ENCODE measurements around the gene PEAK1. TPM values are rescaled to one million over a fixed set of nuclear protein-coding genes. Genes with fewer than 3 reads are reported as not detected.

The PEAK1 gene
- total RNA-seq, 1 experiment from 2014 or later: 58.7 TPM

DNA sequence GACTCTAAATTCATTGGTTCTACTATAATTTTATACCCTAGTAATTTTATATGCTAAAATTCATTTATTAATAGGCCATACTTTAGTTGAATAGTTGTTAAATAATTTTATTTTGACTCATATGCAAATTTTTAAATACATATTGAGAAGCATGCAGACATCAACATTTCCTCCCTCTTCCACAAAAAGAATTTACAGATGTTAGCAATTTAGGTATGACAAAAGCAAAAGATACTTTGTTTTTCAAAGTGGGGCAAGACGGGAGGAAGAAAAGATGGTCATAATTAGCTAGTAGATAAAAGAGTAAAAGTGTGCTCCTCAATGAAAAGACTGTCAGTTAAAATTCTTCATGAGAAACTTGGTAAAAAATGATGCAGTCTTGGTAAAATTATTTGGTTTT, 200.1 kb downstream of the PEAK1 start:
- BruUV-seq (replicated peaks): no TSS peak
- H3K27me3 ChIP-seq (ENCODE audit: control insufficient read depth, insufficient read depth, low read length): no peaks in the 10 kb centered on the region
- DNase-seq (ENCODE audit: low read depth, low spot score) (no peak), ATAC-seq (no peak)
- ChIA-PET POLR2A (interaction anchor here (0.7 kb wide), 1 partner anchor 323 kb away, joined by 3 read pairs; no protein-coding TSS in a partner anchor), CTCF (no interaction called here)
- intact Hi-C loops (cut with micrococcal nuclease; ENCODE audit: unreplicated experiment): no loop called here
- in situ Hi-C loops (cut with HindIII; ENCODE audit: low pct_unique_long_range_greater_than_20kb, low sequenced_read_pairs): no loop called here
- peaks cover 5% of the 10 kb centered on the region; the same call in 1 of the 2 replicates for H3K4me1 ChIP-seq (ENCODE audit: control insufficient read depth, insufficient read depth, low read length)
- no peaks in the 10 kb centered on the region for H3K36me3 ChIP-seq (ENCODE audit: control insufficient read depth, insufficient read depth, low read length)
- no peak overlapping the region for H3K4me3 ChIP-seq (ENCODE audit: low read depth in 2 of 2, low read length in 2 of 2)
- no peak overlapping the region for H3K27ac ChIP-seq (ENCODE audit: low read length)
- TF ChIP-seq TCF7L2 (IDR thresholded peaks at IDR 0.05; ENCODE audit: low read depth, low read length) (no peak), POLR2AphosphoS5 (IDR thresholded peaks at IDR 0.05; ENCODE audit: low read depth, low read length) (no peak), SIN3A (IDR thresholded peaks at IDR 0.05; ENCODE audit: borderline replicate concordance, insufficient read depth, low read depth, low read length) (no peak)
- TF ChIP-seq, protein P1, sequence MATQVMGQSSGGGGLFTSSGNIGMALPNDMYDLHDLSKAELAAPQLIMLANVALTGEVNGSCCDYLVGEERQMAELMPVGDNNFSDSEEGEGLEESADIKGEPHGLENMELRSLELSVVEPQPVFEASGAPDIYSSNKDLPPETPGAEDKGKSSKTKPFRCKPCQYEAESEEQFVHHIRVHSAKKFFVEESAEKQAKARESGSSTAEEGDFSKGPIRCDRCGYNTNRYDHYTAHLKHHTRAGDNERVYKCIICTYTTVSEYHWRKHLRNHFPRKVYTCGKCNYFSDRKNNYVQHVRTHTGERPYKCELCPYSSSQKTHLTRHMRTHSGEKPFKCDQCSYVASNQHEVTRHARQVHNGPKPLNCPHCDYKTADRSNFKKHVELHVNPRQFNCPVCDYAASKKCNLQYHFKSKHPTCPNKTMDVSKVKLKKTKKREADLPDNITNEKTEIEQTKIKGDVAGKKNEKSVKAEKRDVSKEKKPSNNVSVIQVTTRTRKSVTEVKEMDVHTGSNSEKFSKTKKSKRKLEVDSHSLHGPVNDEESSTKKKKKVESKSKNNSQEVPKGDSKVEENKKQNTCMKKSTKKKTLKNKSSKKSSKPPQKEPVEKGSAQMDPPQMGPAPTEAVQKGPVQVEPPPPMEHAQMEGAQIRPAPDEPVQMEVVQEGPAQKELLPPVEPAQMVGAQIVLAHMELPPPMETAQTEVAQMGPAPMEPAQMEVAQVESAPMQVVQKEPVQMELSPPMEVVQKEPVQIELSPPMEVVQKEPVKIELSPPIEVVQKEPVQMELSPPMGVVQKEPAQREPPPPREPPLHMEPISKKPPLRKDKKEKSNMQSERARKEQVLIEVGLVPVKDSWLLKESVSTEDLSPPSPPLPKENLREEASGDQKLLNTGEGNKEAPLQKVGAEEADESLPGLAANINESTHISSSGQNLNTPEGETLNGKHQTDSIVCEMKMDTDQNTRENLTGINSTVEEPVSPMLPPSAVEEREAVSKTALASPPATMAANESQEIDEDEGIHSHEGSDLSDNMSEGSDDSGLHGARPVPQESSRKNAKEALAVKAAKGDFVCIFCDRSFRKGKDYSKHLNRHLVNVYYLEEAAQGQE (IDR thresholded peaks at IDR 0.05; ENCODE audit: insufficient read depth in 1 of 2, low read depth in 2 of 2, low read length in 1 of 2): no peak
- TF ChIP-seq, protein P2, sequence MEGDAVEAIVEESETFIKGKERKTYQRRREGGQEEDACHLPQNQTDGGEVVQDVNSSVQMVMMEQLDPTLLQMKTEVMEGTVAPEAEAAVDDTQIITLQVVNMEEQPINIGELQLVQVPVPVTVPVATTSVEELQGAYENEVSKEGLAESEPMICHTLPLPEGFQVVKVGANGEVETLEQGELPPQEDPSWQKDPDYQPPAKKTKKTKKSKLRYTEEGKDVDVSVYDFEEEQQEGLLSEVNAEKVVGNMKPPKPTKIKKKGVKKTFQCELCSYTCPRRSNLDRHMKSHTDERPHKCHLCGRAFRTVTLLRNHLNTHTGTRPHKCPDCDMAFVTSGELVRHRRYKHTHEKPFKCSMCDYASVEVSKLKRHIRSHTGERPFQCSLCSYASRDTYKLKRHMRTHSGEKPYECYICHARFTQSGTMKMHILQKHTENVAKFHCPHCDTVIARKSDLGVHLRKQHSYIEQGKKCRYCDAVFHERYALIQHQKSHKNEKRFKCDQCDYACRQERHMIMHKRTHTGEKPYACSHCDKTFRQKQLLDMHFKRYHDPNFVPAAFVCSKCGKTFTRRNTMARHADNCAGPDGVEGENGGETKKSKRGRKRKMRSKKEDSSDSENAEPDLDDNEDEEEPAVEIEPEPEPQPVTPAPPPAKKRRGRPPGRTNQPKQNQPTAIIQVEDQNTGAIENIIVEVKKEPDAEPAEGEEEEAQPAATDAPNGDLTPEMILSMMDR (IDR thresholded peaks at IDR 0.05): no peak
- no peaks in the 10 kb centered on the region for H3K9me3 ChIP-seq (ENCODE audit: control insufficient read depth, insufficient read depth, low read depth, low read length)

DNA sequence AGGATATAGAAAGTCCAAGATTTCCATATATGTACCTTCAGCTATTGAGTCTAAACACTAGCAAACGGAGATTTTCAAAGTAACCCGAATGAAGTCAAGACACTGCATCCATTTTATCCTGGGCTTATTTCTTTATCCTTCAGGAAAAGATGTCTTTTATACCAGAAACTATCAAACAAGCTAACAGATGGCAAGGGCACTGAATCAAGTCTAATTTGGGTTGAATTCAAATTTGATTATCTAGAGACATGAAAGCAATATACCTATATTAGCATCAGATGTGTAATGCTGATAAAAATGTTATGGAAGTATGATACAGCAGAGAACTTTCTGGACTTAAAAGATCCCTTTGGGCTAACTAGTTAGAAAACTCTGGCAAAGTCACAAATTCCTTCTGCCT, 210.7 kb downstream of the PEAK1 start:
- intact Hi-C loops (cut with micrococcal nuclease; ENCODE audit: unreplicated experiment): no loop called here
- ATAC-seq (no peak), DNase-seq (ENCODE audit: low read depth, low spot score) (no peak)
- in situ Hi-C loops (cut with HindIII; ENCODE audit: low pct_unique_long_range_greater_than_20kb, low sequenced_read_pairs): no loop called here
- no peaks in the 10 kb centered on the region for H3K27me3 ChIP-seq (ENCODE audit: control insufficient read depth, insufficient read depth, low read length)
- TF ChIP-seq POLR2AphosphoS5 (IDR thresholded peaks at IDR 0.05; ENCODE audit: low read depth, low read length): no peak
- no peak for TF ChIP-seq TCF7L2 (IDR thresholded peaks at IDR 0.05; ENCODE audit: low read depth, low read length)
- TF ChIP-seq, protein P2 (IDR thresholded peaks at IDR 0.05): no peak
- TF ChIP-seq SIN3A (IDR thresholded peaks at IDR 0.05; ENCODE audit: borderline replicate concordance, insufficient read depth, low read depth, low read length): no peak
- TF ChIP-seq, protein P1 (IDR thresholded peaks at IDR 0.05; ENCODE audit: insufficient read depth in 1 of 2, low read depth in 2 of 2, low read length in 1 of 2): no peak
- H3K4me1 ChIP-seq (ENCODE audit: control insufficient read depth, insufficient read depth, low read length): no peaks in the 10 kb centered on the region; the same call in 1 of the 2 replicates
- no peaks in the 10 kb centered on the region; the same call in 1 of the 2 replicates for H3K36me3 ChIP-seq (ENCODE audit: control insufficient read depth, insufficient read depth, low read length)
- ChIA-PET POLR2A (no interaction called here), CTCF (no interaction called here)
- no peak overlapping the region for H3K4me3 ChIP-seq (ENCODE audit: low read depth in 2 of 2, low read length in 2 of 2)
- H3K9me3 ChIP-seq (ENCODE audit: control insufficient read depth, insufficient read depth, low read depth, low read length): peaks cover 7% of the 10 kb centered on the region; the same call in 1 of the 2 replicates
- BruUV-seq (replicated peaks): no TSS peak
- H3K27ac ChIP-seq (ENCODE audit: low read length): no peak overlapping the region
